ENCODE data around the gene POP7.
"Not testable (repeated sequence)": the region's sequence is repeated elsewhere in the genome, so short reads cannot be mapped to it uniquely, and the experiment has no call there.

Gene POP7

GRCh38 chr7:100691676-100692577, 14.0 kb upstream of the POP7 start:
- peak in 1 of 2 experiments; percentile 18 for DNase-seq (ENCODE audit: low read depth in 2 of 2)

GRCh38 chr7:100692578-100692961, 13.4 kb upstream of the POP7 start:
- DNase-seq (ENCODE audit: low read depth in 2 of 2) = no peak

GRCh38 chr7:100693312-100694097, 12.4 kb upstream of the POP7 start:
- no peak for DNase-seq (ENCODE audit: low read depth in 2 of 2)

GRCh38 chr7:100694098-100694745, 11.7 kb upstream of the POP7 start, which contains the start of gene GIGYF1:
TSS of gene GIGYF1 (minus strand) at chr7:100694250. CDS start at chr7:100688238, 6,012 bp downstream.
- DNase-seq (ENCODE audit: low read depth in 2 of 2) = peak; percentile 22 to 26

GRCh38 chr7:100696123-100696521, 9.8 kb upstream of the POP7 start:
- DNase-seq (ENCODE audit: low read depth in 2 of 2) = no peak

- no peak for DNase-seq (ENCODE audit: low read depth in 2 of 2)
Measured at GRCh38 chr7:100699018-100699417, 6.9 kb upstream of the POP7 start.

GRCh38 chr7:100701089-100701488, 4.8 kb upstream of the POP7 start:
- not testable (repeated sequence) for DNase-seq (ENCODE audit: low read depth in 2 of 2)

DNA sequence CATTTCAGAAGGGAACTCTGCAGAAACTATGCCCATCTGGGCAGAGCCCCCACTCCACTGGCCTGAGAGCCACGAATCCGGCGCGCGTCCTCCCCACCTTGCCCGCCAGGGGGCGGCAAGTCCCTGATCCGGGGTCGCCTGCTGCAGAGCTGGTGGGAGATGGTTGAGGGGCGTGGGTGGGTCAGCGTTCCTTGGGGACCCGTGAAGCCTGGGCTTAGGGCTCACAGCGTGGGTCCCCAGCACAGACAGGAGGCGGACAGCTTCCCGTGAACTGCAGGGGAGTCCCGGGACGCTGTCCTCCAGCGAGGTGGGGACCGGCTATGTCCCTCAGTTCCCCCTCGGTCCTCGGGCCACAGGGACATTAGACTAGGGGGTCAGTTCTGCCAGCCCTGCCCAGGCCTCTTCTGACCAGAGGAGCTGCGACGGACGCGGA, 585 bp upstream of the POP7 start:
- no peak for DNase-seq (ENCODE audit: low read depth in 2 of 2)

DNA sequence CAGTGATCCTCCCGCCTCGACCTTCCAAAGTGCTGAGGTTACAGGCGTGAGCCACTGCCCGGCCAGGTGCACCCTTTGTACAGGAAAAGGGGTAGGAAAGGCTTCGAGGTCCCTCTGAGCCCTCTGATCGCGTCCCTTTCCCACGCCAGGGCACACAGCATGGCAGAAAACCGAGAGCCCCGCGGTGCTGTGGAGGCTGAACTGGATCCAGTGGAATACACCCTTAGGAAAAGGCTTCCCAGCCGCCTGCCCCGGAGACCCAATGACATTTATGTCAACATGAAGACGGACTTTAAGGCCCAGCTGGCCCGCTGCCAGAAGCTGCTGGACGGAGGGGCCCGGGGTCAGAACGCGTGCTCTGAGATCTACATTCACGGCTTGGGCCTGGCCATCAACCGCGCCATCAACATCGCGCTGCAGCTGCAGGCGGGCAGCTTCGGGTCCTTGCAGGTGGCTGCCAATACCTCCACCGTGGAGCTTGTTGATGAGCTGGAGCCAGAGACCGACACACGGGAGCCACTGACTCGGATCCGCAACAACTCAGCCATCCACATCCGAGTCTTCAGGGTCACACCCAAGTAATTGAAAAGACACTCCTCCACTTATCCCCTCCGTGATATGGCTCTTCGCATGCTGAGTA, 871 bp downstream of the POP7 start:
- DNase-seq (ENCODE audit: low read depth in 2 of 2) = no peak

DNA sequence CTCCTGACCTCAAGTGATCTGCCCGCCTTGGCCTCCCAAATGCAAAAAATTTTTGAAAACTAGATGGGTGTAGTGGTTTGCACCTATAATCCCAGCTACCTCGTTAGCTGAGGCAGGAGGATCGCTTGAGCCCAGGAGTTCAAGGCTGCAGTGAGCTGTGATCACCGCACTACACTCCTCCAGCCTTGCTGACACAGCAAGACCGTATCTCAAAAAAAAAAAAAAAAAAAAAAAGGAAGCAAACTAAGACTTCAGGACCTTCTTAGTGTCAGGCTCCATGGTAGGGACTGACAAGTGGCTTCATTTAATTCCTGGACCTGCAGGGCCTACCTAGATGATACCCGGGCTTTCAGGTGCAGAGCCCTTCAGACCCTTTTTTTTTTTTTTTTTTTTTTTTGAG, 2.5 kb downstream of the POP7 start:
- no peak for DNase-seq (ENCODE audit: low read depth in 2 of 2)

DNA sequence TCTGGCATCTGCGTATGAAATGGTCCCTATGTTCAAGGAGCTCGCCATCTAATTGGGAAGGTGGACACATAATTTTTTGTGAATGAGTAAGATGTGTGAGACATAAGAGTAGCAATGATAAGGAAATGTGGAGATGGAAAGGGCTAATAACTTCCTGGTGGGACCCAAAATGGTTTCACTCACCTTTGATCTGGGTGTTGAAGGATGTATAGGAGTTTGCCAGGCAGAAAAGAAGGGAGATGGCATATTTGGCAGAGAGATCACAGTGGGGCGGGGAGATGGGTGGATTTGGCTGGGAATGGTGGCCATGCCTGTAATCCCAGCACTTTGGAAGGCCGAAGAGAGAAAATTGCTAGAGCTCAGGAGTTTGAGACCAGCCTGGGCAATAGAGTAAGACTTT, 4.5 kb downstream of the POP7 start:
- no peak for DNase-seq (ENCODE audit: low read depth in 2 of 2)

- no peak for DNase-seq (ENCODE audit: low read depth in 2 of 2)
Measured at GRCh38 chr7:100711369-100711768, 5.4 kb downstream of the POP7 start.

- DNase-seq (ENCODE audit: low read depth in 2 of 2) = no peak
Measured at GRCh38 chr7:100714725-100715124, 8.8 kb downstream of the POP7 start.

DNA sequence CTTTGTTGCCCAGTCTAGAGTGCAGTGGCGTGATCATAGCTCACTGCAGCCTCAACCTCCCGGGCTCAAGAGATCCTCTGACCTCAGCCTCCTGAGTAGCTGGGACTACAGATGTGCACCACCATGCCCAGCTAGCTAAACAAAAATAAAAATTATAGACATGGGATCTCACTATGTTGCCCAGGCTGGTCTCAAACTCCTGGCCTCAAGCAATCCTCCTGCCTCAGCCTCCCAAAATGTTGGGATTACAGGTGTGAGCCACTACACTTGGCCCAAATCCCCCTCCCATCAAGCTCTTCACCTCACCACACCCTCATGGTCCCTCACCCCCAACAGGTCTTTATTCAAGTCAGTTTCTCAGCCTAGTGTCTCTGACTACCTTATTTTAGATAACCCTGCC, 11.2 kb downstream of the POP7 start:
- DNase-seq (ENCODE audit: low read depth in 2 of 2) = not testable (repeated sequence)

DNA sequence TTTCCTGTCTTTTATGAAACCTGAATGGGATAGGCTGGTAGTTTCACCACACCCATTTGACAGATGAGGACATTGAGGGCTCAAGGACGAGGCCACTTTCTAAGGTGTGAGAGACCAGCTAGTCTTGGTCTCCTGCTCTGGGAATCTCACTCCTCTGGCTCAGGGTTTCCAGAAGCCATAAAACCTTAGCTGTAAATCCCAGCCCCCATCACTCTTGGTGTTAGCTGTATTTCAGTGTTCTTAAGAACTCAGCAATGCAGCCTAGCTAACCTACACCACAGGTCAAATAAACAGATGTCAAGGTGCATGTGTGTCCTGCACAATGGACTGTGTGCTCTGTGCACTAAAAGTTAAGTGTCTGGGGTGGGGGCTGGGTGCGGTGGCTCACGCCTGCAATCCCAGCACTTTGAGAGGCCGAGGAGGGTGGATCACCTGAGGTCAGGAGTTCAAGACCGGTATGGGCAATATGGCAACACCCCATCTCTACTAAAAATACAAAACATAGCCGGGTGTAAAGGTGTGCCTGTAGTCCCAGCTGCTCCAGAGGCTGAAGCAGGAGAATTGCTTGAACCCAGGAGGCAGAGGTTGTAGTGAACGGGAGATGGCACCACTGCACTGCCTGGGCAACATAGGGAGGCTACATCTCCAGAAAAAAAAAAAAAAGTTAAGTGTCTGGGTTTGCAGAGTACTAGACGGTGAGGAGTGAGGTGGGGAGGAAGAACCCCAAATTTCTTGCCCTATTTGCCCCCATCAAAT, 13.8 kb downstream of the POP7 start:
- DNase-seq (ENCODE audit: low read depth in 2 of 2) = no peak

GRCh38 chr7:100720279-100720670, 14.4 kb downstream of the POP7 start, which contains the start of gene EPO:
TSS of gene EPO (plus strand) at chr7:100720468. CDS start at chr7:100720981, 513 bp downstream.
- DNase-seq (ENCODE audit: low read depth in 2 of 2) = no peak

- DNase-seq (ENCODE audit: low read depth in 2 of 2) = no peak
Measured at GRCh38 chr7:100720671-100721504, 15.0 kb downstream of the POP7 start.

GRCh38 chr7:100721505-100721812, 15.5 kb downstream of the POP7 start:
- DNase-seq (ENCODE audit: low read depth in 2 of 2) = no peak

DNA sequence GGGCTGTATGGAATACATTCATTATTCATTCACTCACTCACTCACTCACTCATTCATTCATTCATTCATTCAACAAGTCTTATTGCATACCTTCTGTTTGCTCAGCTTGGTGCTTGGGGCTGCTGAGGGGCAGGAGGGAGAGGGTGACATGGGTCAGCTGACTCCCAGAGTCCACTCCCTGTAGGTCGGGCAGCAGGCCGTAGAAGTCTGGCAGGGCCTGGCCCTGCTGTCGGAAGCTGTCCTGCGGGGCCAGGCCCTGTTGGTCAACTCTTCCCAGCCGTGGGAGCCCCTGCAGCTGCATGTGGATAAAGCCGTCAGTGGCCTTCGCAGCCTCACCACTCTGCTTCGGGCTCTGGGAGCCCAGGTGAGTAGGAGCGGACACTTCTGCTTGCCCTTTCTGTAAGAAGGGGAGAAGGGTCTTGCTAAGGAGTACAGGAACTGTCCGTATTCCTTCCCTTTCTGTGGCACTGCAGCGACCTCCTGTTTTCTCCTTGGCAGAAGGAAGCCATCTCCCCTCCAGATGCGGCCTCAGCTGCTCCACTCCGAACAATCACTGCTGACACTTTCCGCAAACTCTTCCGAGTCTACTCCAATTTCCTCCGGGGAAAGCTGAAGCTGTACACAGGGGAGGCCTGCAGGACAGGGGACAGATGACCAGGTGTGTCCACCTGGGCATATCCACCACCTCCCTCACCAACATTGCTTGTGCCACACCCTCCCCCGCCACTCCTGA, 16.7 kb downstream of the POP7 start:
- DNase-seq (ENCODE audit: low read depth in 2 of 2) = no peak
